22Rv1 (cell line): Measurements from ENCODE around the gene NCKAP5.

ENCODE experiments used
- CTCF ChIP-seq: fragments of 450-650 bp; IDR thresholded peaks from 2 replicates; pipeline ENCODE4 v1.5.1; 2017; ENCODE audit warnings: mild to moderate bottlenecking
- ZFX ChIP-seq: fragments of 450-650 bp; IDR thresholded peaks from 2 replicates; pipeline ENCODE4 v1.6.1; 2017; ENCODE audit warnings: antibody characterized with exemption, borderline replicate concordance

- TF ChIP-seq ZFX (no peak), CTCF (no peak)
These were observed 152.9 kb downstream of the NCKAP5 start for GRCh38 chr2:133415210-133415876.
